ENCODE data around the gene POLR2J.

DNA sequence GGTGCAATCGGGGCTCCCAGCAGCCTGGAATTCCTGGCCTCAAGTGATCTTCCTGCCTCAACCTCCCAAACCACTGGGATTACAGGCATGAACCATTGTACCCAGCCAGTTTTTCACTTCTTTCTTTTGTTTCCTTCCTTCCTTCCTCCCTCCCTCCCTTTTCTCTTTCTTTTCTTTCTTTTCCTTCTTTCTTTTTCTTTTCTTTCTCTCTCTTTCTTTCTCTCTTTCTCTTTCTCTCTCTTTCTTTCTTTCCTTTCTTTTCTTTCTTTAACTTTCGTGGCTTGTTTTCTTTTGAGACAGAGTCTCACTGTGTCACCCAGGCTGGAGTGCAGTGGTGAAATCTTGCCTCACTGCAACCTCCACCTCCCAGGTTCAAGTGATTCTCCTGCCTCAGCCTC is 33.0 kb downstream of the POLR2J start:
- TF ChIP-seq GATA3 (IDR thresholded peaks at IDR 0.05; ENCODE audit: low read depth, low read length), result no peak
- TF ChIP-seq GATA2 (IDR thresholded peaks at IDR 0.05; ENCODE audit: low read depth, low read length), result no peak

All from SH-SY5Y (cell line).